ENCODE measurements around the gene GREB1L. TPM values are rescaled to one million over a fixed set of nuclear protein-coding genes. Genes with fewer than 3 reads are reported as not detected.

GREB1L gene
- total RNA-seq, 2 experiments from 2014 or later: not detected

DNA sequence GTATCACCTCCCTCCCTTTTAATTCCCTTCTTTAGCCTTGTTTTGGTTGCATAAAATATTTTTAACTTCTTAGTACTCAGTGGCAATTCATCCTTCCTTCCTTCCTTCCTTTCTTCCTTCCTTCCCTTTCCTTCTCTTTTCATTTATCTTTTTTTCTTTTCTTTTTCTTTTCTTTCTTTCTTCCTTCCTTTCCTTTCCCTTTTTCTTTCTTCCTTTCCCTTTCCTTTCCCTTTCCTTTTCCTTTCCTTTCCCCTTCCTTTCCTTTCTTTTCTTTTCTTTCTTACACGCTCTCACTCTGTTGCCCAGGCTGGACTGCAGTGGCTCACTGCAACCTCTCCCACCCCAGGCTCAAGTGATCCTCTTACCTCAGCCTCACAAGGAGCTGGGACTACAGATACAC lies 160.2 kb downstream of the GREB1L start:
- no peak overlapping the region for H2AFZ ChIP-seq (ENCODE audit: low read length)
- H3K4me1 ChIP-seq (ENCODE audit: insufficient read depth, low read length, poor library complexity, severe bottlenecking): no peaks in the 10 kb centered on the region
- DNase-seq (ENCODE audit: low spot score): no peak
- no TSS peak for BruUV-seq (replicated peaks)
- H4K20me1 ChIP-seq (ENCODE audit: insufficient read depth, low read length): no peaks in the 10 kb centered on the region
- H3K79me2 ChIP-seq (ENCODE audit: insufficient read depth, low read depth, low read length): no peaks in the 10 kb centered on the region
- intact Hi-C loops (cut with micrococcal nuclease; ENCODE audit: unreplicated experiment): loop anchor here (10.0 kb wide), 1 partner anchor 207 kb away; no protein-coding TSS in a partner anchor
- H3K36me3 ChIP-seq (ENCODE audit: insufficient read depth, low read length): no peaks in the 10 kb centered on the region
- ChIA-PET CTCF (ENCODE audit: unreplicated experiment) (no interaction called here), POLR2A (no interaction called here)
- TF ChIP-seq CTCF (conservative IDR thresholded peaks at IDR 0.05; ENCODE audit: low read length) (no peak), EZH2phosphoT487 (IDR thresholded peaks at IDR 0.05; ENCODE audit: borderline replicate concordance, low read depth, low read length) (no peak)
- no peaks in the 10 kb centered on the region for H3K9me3 ChIP-seq (ENCODE audit: low read length)
- no peak overlapping the region for H3K4me3 ChIP-seq (ENCODE audit: low read depth, low read length, poor library complexity, severe bottlenecking)
- no peak overlapping the region for H3K4me2 ChIP-seq (ENCODE audit: low read length)
- no peaks in the 10 kb centered on the region for H3K9me2 ChIP-seq (ENCODE audit: insufficient read depth, low read length)
- H3K27ac ChIP-seq (ENCODE audit: low read depth, low read length, poor library complexity, severe bottlenecking): no peak overlapping the region

GRCh38 chr18:21404426-21404825 lies 162.4 kb downstream of the GREB1L start:
- Histone ChIP-seq H3K4me3 (ENCODE audit: low read depth, low read length, poor library complexity, severe bottlenecking) (no peak overlapping the region), H3K36me3 (ENCODE audit: insufficient read depth, low read length) (no peaks in the 10 kb centered on the region), H3K27ac (ENCODE audit: low read depth, low read length, poor library complexity, severe bottlenecking) (no peak overlapping the region), H3K4me2 (ENCODE audit: low read length) (no peak overlapping the region), H3K9me2 (ENCODE audit: insufficient read depth, low read length) (no peaks in the 10 kb centered on the region), H3K9me3 (ENCODE audit: low read length) (no peaks in the 10 kb centered on the region), H3K79me2 (ENCODE audit: insufficient read depth, low read depth, low read length) (no peaks in the 10 kb centered on the region), H2AFZ (ENCODE audit: low read length) (no peak overlapping the region), H3K4me1 (ENCODE audit: insufficient read depth, low read length, poor library complexity, severe bottlenecking) (no peaks in the 10 kb centered on the region), H4K20me1 (ENCODE audit: insufficient read depth, low read length) (no peaks in the 10 kb centered on the region)
- POLR2A ChIA-PET: no interaction called here
- CTCF ChIA-PET (ENCODE audit: unreplicated experiment): no interaction called here
- no peak for DNase-seq (ENCODE audit: low spot score)
- intact Hi-C loops (cut with micrococcal nuclease; ENCODE audit: unreplicated experiment): loop anchor here (10.0 kb wide), 1 partner anchor 210 kb away; no protein-coding TSS in a partner anchor
- TF ChIP-seq EZH2phosphoT487 (IDR thresholded peaks at IDR 0.05; ENCODE audit: borderline replicate concordance, low read depth, low read length) (no peak), CTCF (conservative IDR thresholded peaks at IDR 0.05; ENCODE audit: low read length) (no peak)
- BruUV-seq (replicated peaks): no TSS peak

DNA sequence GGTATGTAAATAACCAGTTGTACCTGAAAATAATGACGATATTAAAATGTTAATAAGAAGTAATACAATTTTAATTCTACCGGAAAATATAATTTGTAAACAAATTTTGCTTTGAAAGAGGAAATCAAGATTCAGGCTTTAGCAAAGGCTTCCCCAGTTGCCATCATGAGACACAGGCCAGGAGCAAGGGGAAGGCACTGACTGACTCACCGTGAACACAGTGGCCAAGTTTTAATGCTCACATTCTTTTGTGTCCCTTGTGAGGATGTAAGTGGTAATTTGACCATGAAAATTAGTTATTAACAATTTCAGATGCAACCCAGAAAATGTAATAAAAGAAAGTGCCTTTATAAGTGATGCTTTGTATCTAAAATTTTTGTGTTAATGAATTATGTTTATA lies 164.1 kb downstream of the GREB1L start:
- ChIA-PET CTCF (ENCODE audit: unreplicated experiment) (no interaction called here), POLR2A (no interaction called here)
- TF ChIP-seq EZH2phosphoT487 (IDR thresholded peaks at IDR 0.05; ENCODE audit: borderline replicate concordance, low read depth, low read length) (no peak), CTCF (conservative IDR thresholded peaks at IDR 0.05; ENCODE audit: low read length) (no peak)
- no peak for DNase-seq (ENCODE audit: low spot score)
- Histone ChIP-seq H3K79me2 (ENCODE audit: insufficient read depth, low read depth, low read length) (no peaks in the 10 kb centered on the region), H2AFZ (ENCODE audit: low read length) (no peak overlapping the region), H3K4me1 (ENCODE audit: insufficient read depth, low read length, poor library complexity, severe bottlenecking) (no peaks in the 10 kb centered on the region), H3K9me3 (ENCODE audit: low read length) (no peaks in the 10 kb centered on the region), H4K20me1 (ENCODE audit: insufficient read depth, low read length) (no peaks in the 10 kb centered on the region), H3K4me2 (ENCODE audit: low read length) (no peak overlapping the region), H3K27ac (ENCODE audit: low read depth, low read length, poor library complexity, severe bottlenecking) (no peak overlapping the region), H3K9me2 (ENCODE audit: insufficient read depth, low read length) (no peaks in the 10 kb centered on the region), H3K4me3 (ENCODE audit: low read depth, low read length, poor library complexity, severe bottlenecking) (no peak overlapping the region), H3K36me3 (ENCODE audit: insufficient read depth, low read length) (no peaks in the 10 kb centered on the region)
- intact Hi-C loops (cut with micrococcal nuclease; ENCODE audit: unreplicated experiment): loop anchor here (10.0 kb wide), 1 partner anchor 211 kb away; no protein-coding TSS in a partner anchor
- BruUV-seq (replicated peaks): no TSS peak
